HCT116 (cell line): Measurements from ENCODE around the gene TXNDC11. TPM values are rescaled to one million over a fixed set of nuclear protein-coding genes. Genes with fewer than 3 reads are reported as not detected.

Experiments
- ATAC-seq: fragments of 200-7000 bp; cut with Tn5 transposase; 2 replicates; pipeline ENCODE4 v1.9.1; 2020; ENCODE audit warnings: mild to moderate bottlenecking, moderate library complexity
- BruUV-seq: library from RNA; stranded (reverse); fragments of 400-500 nt; replicated peaks from 2 replicates; lab custom pipeline; 2021; lab: Mats Ljungman, UMichigan
- CTCF ChIA-PET: fragments of 300-600 bp; sonication (Branson Sonifier 250); formaldehyde crosslinking; loops from one replicate; lab custom pipeline; 2021; ENCODE audit warnings: antibody characterized with exemption; lab: Charles Lee
- POLR2A ChIA-PET: fragments of 300-600, 350-600 bp; sonication (Branson Sonifier 250); formaldehyde crosslinking; loops from one replicate; lab custom pipeline; 2021; ENCODE audit warnings: antibody characterized with exemption; lab: Charles Lee
- RAD21 ChIA-PET, 2 experiments: fragments of 300-600 bp; sonication (Branson Sonifier 250); formaldehyde crosslinking; loops; one replicate each; lab custom pipeline; 2023; ENCODE audit warnings: low total read pairs in 2 of 2; ENCODE audit not compliant: uncharacterized antibody in 2 of 2, unreplicated experiment in 2 of 2, low non-redundant PET in 1 of 2; lab: Charles Lee
- DNase-seq: peaks from one replicate; pipeline ENCODE4 v3.0.0-alpha.2; 2010; ENCODE audit warnings: low read depth, low spot score
- H2AFZ ChIP-seq: fragments of 200-600 bp; shearing (Covaris generic), sonication (generic); 2 replicates; pipeline ENCODE4 v1.6.1; 2017; ENCODE audit warnings: low read depth, mixed run types, mixed read lengths, antibody characterized with exemption, low read length; ENCODE audit not compliant: poor library complexity, severe bottlenecking
- H3K27ac ChIP-seq: 2 replicates; pipeline ENCODE4 v1.5.1; 2012; ENCODE audit warnings: low read depth, low read length
- H3K27me3 ChIP-seq: fragments of 200-600 bp; sonication (generic); 2 replicates; pipeline ENCODE4 v1.6.1; 2016; ENCODE audit warnings: mixed run types, low read length, mixed read lengths; ENCODE audit not compliant: insufficient read depth
- H3K36me3 ChIP-seq, 2 experiments: fragments of 200-500 bp in 1 of 2; fragments of 200-600 bp in 1 of 2; sonication (Bioruptor generic) in 1 of 2; sonication (generic) in 1 of 2; 2 replicates each; pipeline versions ENCODE4 v1.5.1 to v1.6.1; 2014 to 2016; ENCODE audit warnings: low read length in 2 of 2, inconsistent platforms in 1 of 2, mixed read lengths in 1 of 2, mixed run types in 1 of 2; ENCODE audit not compliant: insufficient read depth in 2 of 2, control insufficient read depth in 1 of 2
- H3K4me1 ChIP-seq, 2 experiments: fragments of 200-600 bp in 1 of 2; sonication (generic) in 1 of 2; 2 replicates each; pipeline versions ENCODE4 v1.5.1 to v1.6.1; 2012 to 2017; ENCODE audit warnings: low read length in 2 of 2, inconsistent platforms in 1 of 2, mild to moderate bottlenecking in 1 of 2, mixed read lengths in 1 of 2, mixed run types in 1 of 2, moderate library complexity in 1 of 2; ENCODE audit not compliant: insufficient read depth in 2 of 2, control insufficient read depth in 1 of 2
- H3K4me2 ChIP-seq: fragments of 200-600 bp; sonication (generic); 2 replicates; pipeline ENCODE4 v1.6.1; 2017; ENCODE audit warnings: mixed run types, low read length, mixed read lengths
- H3K4me3 ChIP-seq, 2 experiments: fragments of 200-600 bp in 1 of 2; sonication (generic) in 1 of 2; replicated peaks in 1 of 2; 2 replicates each; pipeline ENCODE4 v1.5.1; 2011 to 2016; ENCODE audit warnings: low read length in 2 of 2, control low read depth in 1 of 2, low read depth in 1 of 2, mild to moderate bottlenecking in 1 of 2, mixed read lengths in 1 of 2, mixed run types in 1 of 2
- H3K79me2 ChIP-seq: fragments of 200-600 bp; sonication (generic); 2 replicates; pipeline ENCODE4 v1.6.1; 2017; ENCODE audit warnings: mild to moderate bottlenecking, mixed run types, low read length, moderate library complexity, mixed read lengths; ENCODE audit not compliant: insufficient read depth
- H3K9ac ChIP-seq: fragments of 200-600 bp; sonication (generic); 2 replicates; pipeline ENCODE4 v1.6.1; 2016; ENCODE audit warnings: low read length, mixed read lengths
- H3K9me2 ChIP-seq: fragments of 200-600 bp; sonication (generic), shearing (Covaris generic); 2 replicates; pipeline ENCODE4 v1.6.1; 2017; ENCODE audit warnings: mixed run types, mild to moderate bottlenecking, moderate library complexity; ENCODE audit not compliant: insufficient read depth
- H3K9me3 ChIP-seq, 2 experiments: fragments of 200-500 bp in 1 of 2; fragments of 200-600 bp in 1 of 2; sonication (Bioruptor generic) in 1 of 2; sonication (generic) in 1 of 2; 2 replicates each; pipeline ENCODE4 v1.6.1; 2014 to 2017; ENCODE audit warnings: low read length in 2 of 2, mixed read lengths in 2 of 2, inconsistent platforms in 1 of 2, low read depth in 1 of 2, mild to moderate bottlenecking in 1 of 2, mixed run types in 1 of 2, moderate library complexity in 1 of 2; ENCODE audit not compliant: control insufficient read depth in 1 of 2, insufficient read depth in 1 of 2
- H4K20me1 ChIP-seq: fragments of 200-600 bp; sonication (generic), shearing (Covaris generic); 2 replicates; pipeline ENCODE4 v1.6.1; 2017; ENCODE audit warnings: mixed run types, mild to moderate bottlenecking, moderate library complexity; ENCODE audit not compliant: insufficient read depth
- ATF3 ChIP-seq: IDR thresholded peaks from 2 replicates; pipeline ENCODE4 v1.6.1; 2012
- CBX3 ChIP-seq: IDR thresholded peaks from 2 replicates; pipeline ENCODE4 v1.6.1; 2012; ENCODE audit warnings: low read depth
- CEBPB ChIP-seq: IDR thresholded peaks from 2 replicates; pipeline ENCODE4 v1.6.1; 2012; ENCODE audit warnings: low read depth
- EGR1 ChIP-seq: IDR thresholded peaks from 2 replicates; pipeline ENCODE4 v1.6.1; 2012; ENCODE audit warnings: low read depth
- EZH2 ChIP-seq: fragments of 200-600 bp; sonication (generic); IDR thresholded peaks from 2 replicates; pipeline ENCODE4 v1.6.1; 2017; ENCODE audit warnings: antibody characterized with exemption, mixed run types
- EZH2phosphoT487 ChIP-seq: fragments of 200-600 bp; IDR thresholded peaks from 2 replicates; pipeline ENCODE4 v1.6.1; 2018; ENCODE audit warnings: antibody characterized with exemption, borderline replicate concordance
- FOSL1 ChIP-seq: IDR thresholded peaks from 2 replicates; pipeline ENCODE4 v1.6.1; 2012; ENCODE audit warnings: low read depth
- JUND ChIP-seq: IDR thresholded peaks from 2 replicates; pipeline ENCODE4 v1.6.1; 2012
- MAX ChIP-seq: IDR thresholded peaks from 2 replicates; pipeline ENCODE4 v1.6.1; 2012
- POLR2A ChIP-seq: IDR thresholded peaks from 2 replicates; pipeline ENCODE4 v1.7.0; 2011; ENCODE audit warnings: borderline replicate concordance; ENCODE audit not compliant: insufficient read depth, insufficient read length; ENCODE audit errors: extremely low read depth
- POLR2AphosphoS5 ChIP-seq: IDR thresholded peaks from 2 replicates; pipeline ENCODE4 v1.6.1; 2011; ENCODE audit warnings: mild to moderate bottlenecking, low read depth, low read length, moderate library complexity
- SIN3A ChIP-seq: IDR thresholded peaks from 2 replicates; pipeline ENCODE4 v1.6.1; 2012; ENCODE audit warnings: low read depth
- SP1 ChIP-seq: IDR thresholded peaks from 2 replicates; pipeline ENCODE4 v1.6.1; 2012; ENCODE audit warnings: low read depth
- SRF ChIP-seq: IDR thresholded peaks from 2 replicates; pipeline ENCODE4 v1.6.1; 2012; ENCODE audit warnings: low read depth
- TCF7L2 ChIP-seq: IDR thresholded peaks from 2 replicates; pipeline ENCODE4 v1.7.0; 2011; ENCODE audit warnings: borderline replicate concordance, inconsistent platforms; ENCODE audit not compliant: insufficient read depth, insufficient read length; ENCODE audit errors: extremely low read depth
- YY1 ChIP-seq: IDR thresholded peaks from 2 replicates; pipeline ENCODE4 v1.6.1; 2011; ENCODE audit warnings: low read length, low read depth, moderate library complexity, mild to moderate bottlenecking; ENCODE audit not compliant: insufficient replicate concordance; ENCODE audit errors: extremely low read depth
- ZBTB33 ChIP-seq: IDR thresholded peaks from 2 replicates; pipeline ENCODE4 v1.6.1; 2011; ENCODE audit warnings: mild to moderate bottlenecking, low read length, moderate library complexity; ENCODE audit not compliant: insufficient replicate concordance; ENCODE audit errors: extremely low read depth
- ZFX ChIP-seq: fragments of 450-650 bp; IDR thresholded peaks from 2 replicates; pipeline ENCODE4 v1.6.1; 2017
- ZNF274 ChIP-seq: fragments of 200-500 bp; sonication (Bioruptor generic); IDR thresholded peaks from 2 replicates; pipeline ENCODE4 v1.6.1; 2014; ENCODE audit warnings: mild to moderate bottlenecking, low read depth, low read length, inconsistent platforms
- intact Hi-C: fragments of 100-400 bp; cut with micrococcal nuclease; formaldehyde crosslinking; loops from 2 replicates; pipeline ENCODE4 v1.10.0; 2022
- total RNA-seq: library from RNA; stranded (reverse); gene quantifications from one replicate; pipeline ENCODE4 v1.2.1, GENCODE V29; 2021; ENCODE audit not compliant: unreplicated experiment

Gene TXNDC11
- total RNA-seq, 1 experiment from 2014 or later = 26.8 TPM

DNA sequence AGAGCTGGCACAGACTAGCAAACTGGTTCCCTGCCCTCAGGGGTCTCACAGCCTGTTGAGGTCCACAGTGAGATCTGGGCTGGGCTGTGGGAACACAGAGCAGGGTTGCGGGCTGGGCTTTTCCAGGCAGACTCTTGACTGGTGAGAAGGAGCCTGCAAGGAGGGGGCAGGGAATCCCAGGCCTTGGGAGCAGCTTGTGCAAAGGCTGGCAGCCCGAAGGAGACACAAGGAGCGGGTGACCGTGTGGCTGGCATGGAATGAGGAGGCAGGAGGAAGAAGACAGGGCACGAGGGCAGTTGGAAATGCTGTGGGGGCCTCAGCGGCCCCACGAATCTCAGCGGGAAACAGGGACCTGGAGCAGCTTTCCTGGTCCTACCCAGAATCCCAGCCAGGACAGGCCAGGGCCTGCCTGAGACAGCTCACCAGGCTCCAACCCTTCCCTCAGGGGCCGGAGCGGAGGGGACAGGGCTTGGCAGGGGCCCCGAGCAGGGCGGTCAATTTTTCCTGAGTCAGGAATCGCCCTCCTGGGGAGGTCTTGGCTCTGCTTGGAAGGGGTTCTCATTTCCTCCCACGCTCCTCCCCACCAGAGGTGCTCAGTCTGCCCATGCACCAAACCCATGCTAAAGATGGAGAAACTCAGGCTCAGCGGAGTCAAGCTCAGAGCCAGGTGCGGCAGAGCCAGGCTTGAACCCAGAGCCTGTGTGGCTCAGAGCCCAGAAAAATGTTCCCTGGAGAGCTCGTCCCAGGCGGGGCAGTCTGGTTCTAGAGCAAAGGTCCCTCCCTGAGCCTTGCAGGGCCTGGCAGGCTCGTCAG is 83.6 kb downstream of the TXNDC11 start:
- POLR2A ChIA-PET = no interaction called here
- Histone ChIP-seq H3K4me1 (no peaks in the 10 kb centered on the region; a peak in 1 of 4 replicates), H3K79me2 (no peaks in the 10 kb centered on the region), H3K4me2 (no peak overlapping the region), H3K9ac (no peak overlapping the region), H3K9me3 (no peaks in the 10 kb centered on the region), H2AFZ (no peak overlapping the region), H3K9me2 (no peaks in the 10 kb centered on the region), H3K36me3 (no peaks in the 10 kb centered on the region), H4K20me1 (no peaks in the 10 kb centered on the region), H3K27me3 (no peaks in the 10 kb centered on the region), H3K4me3 (no peak overlapping the region), H3K27ac (no peak overlapping the region)
- intact Hi-C loops = no loop called here
- TF ChIP-seq POLR2AphosphoS5 = no peak
- no peak for TF ChIP-seq TCF7L2
- no peak for TF ChIP-seq JUND
- TF ChIP-seq YY1 = no peak
- TF ChIP-seq ZFX = no peak
- TF ChIP-seq ZNF274 = no peak
- TF ChIP-seq CEBPB = no peak
- no peak for TF ChIP-seq FOSL1
- TF ChIP-seq ATF3 = no peak
- no peak for TF ChIP-seq SIN3A
- no peak for TF ChIP-seq POLR2A
- no peak for TF ChIP-seq EZH2
- no peak for TF ChIP-seq EZH2phosphoT487
- TF ChIP-seq SP1 = no peak
- no peak for TF ChIP-seq ZBTB33
- TF ChIP-seq SRF = no peak
- no peak for TF ChIP-seq MAX
- no peak for TF ChIP-seq EGR1
- TF ChIP-seq CBX3 = no peak
- ATAC-seq (no peak; the same call in 1 of the 2 replicates), DNase-seq (no peak)
- CTCF ChIA-PET = interaction anchor here (0.9 kb wide), 1 partner anchor 55 kb away, joined by 3 read pairs; no protein-coding TSS in a partner anchor
- BruUV-seq = no TSS peak
- RAD21 ChIA-PET = no interaction called here
